Measurements from ENCODE around the gene RPS6KA1.

Gene RPS6KA1

GRCh38 chr1:26543462-26543861 lies 13.9 kb downstream of the RPS6KA1 start:
- H3K4me3 ChIP-seq (ENCODE audit: low read length) = no peak overlapping the region
- DNase-seq (ENCODE audit: low read depth) = no peak
- TF ChIP-seq CTCF (conservative IDR thresholded peaks at IDR 0.05; ENCODE audit: low read depth, low read length) = no peak

- DNase-seq (ENCODE audit: low read depth) = no peak
- no peak overlapping the region for H3K4me3 ChIP-seq (ENCODE audit: low read length)
- TF ChIP-seq CTCF (conservative IDR thresholded peaks at IDR 0.05; ENCODE audit: low read depth, low read length) = no peak
Observed at GRCh38 chr1:26544126-26544525, 14.6 kb downstream of the RPS6KA1 start.

- H3K4me3 ChIP-seq (ENCODE audit: low read length) = no peak overlapping the region
- TF ChIP-seq CTCF (conservative IDR thresholded peaks at IDR 0.05; ENCODE audit: low read depth, low read length) = no peak
- DNase-seq (ENCODE audit: low read depth) = no peak
Observed at GRCh38 chr1:26545969-26546323, 16.4 kb downstream of the RPS6KA1 start.

- no peak for TF ChIP-seq CTCF (conservative IDR thresholded peaks at IDR 0.05; ENCODE audit: low read depth, low read length)
- no peak overlapping the region for H3K4me3 ChIP-seq (ENCODE audit: low read length)
- DNase-seq (ENCODE audit: low read depth) = no peak
Observed at GRCh38 chr1:26546375-26546774, 16.8 kb downstream of the RPS6KA1 start.

- DNase-seq (ENCODE audit: low read depth) = no peak
- H3K4me3 ChIP-seq (ENCODE audit: low read length) = no peak overlapping the region
- TF ChIP-seq CTCF (conservative IDR thresholded peaks at IDR 0.05; ENCODE audit: low read depth, low read length) = no peak
Observed at GRCh38 chr1:26546819-26547218, 17.3 kb downstream of the RPS6KA1 start.

- no peak for DNase-seq (ENCODE audit: low read depth)
- H3K4me3 ChIP-seq (ENCODE audit: low read length) = no peak overlapping the region
- TF ChIP-seq CTCF (conservative IDR thresholded peaks at IDR 0.05; ENCODE audit: low read depth, low read length) = no peak
Observed at GRCh38 chr1:26548841-26549240, 19.3 kb downstream of the RPS6KA1 start.

- DNase-seq (ENCODE audit: low read depth) = no peak
- H3K4me3 ChIP-seq (ENCODE audit: low read length) = no peak overlapping the region
- TF ChIP-seq CTCF (conservative IDR thresholded peaks at IDR 0.05; ENCODE audit: low read depth, low read length) = no peak
Observed at GRCh38 chr1:26550946-26551345, 21.4 kb downstream of the RPS6KA1 start.

All from retinal pigment epithelial cell (primary cell).